ENCODE data around the gene G6PC3.

G6PC3 gene

GRCh38 chr17:44059101-44059892 is 11.2 kb upstream of the G6PC3 start:
- no peak for DNase-seq (ENCODE audit: low spot score)

- no peak for DNase-seq (ENCODE audit: low spot score)
Measured at GRCh38 chr17:44061446-44061845, 9.1 kb upstream of the G6PC3 start.

GRCh38 chr17:44062871-44063270 is 7.7 kb upstream of the G6PC3 start:
- DNase-seq (ENCODE audit: low spot score): no peak

- no peak for DNase-seq (ENCODE audit: low spot score)
Measured at GRCh38 chr17:44063704-44064639, 6.6 kb upstream of the G6PC3 start.

GRCh38 chr17:44065668-44066203 is 4.8 kb upstream of the G6PC3 start:
- DNase-seq (ENCODE audit: low spot score): no peak

GRCh38 chr17:44066204-44066930 is 4.2 kb upstream of the G6PC3 start, which contains the start of gene LSM12:
LSM12 (minus strand) TSS chr17:44066671; CDS start chr17:44066587, 84 bp downstream.
- peak; percentile 89 for DNase-seq (ENCODE audit: low spot score)

- no peak for DNase-seq (ENCODE audit: low spot score)
Measured at GRCh38 chr17:44067545-44067940, 3.0 kb upstream of the G6PC3 start.

GRCh38 chr17:44069974-44070454 is 521 bp upstream of the G6PC3 start:
- DNase-seq (ENCODE audit: low spot score): peak; percentile 43

- no peak for DNase-seq (ENCODE audit: low spot score)
Measured at GRCh38 chr17:44071198-44071520, 624 bp downstream of the G6PC3 start.

- DNase-seq (ENCODE audit: low spot score): no peak
Measured at GRCh38 chr17:44071772-44072171, 1.2 kb downstream of the G6PC3 start.

GRCh38 chr17:44074231-44074910 is 3.8 kb downstream of the G6PC3 start:
- no peak for DNase-seq (ENCODE audit: low spot score)

GRCh38 chr17:44074911-44075285 is 4.4 kb downstream of the G6PC3 start:
- no peak for DNase-seq (ENCODE audit: low spot score)

GRCh38 chr17:44075598-44076293 is 5.2 kb downstream of the G6PC3 start:
- no peak for DNase-seq (ENCODE audit: low spot score)

GRCh38 chr17:44076716-44077594 is 6.4 kb downstream of the G6PC3 start:
- DNase-seq (ENCODE audit: low spot score): no peak

GRCh38 chr17:44077595-44077909 is 7.0 kb downstream of the G6PC3 start:
- no peak for DNase-seq (ENCODE audit: low spot score)

- DNase-seq (ENCODE audit: low spot score): no peak
Measured at GRCh38 chr17:44078412-44078811, 7.9 kb downstream of the G6PC3 start.

- DNase-seq (ENCODE audit: low spot score): no peak
Measured at GRCh38 chr17:44079877-44080821, 9.6 kb downstream of the G6PC3 start.

GRCh38 chr17:44081681-44082080 is 11.1 kb downstream of the G6PC3 start:
- DNase-seq (ENCODE audit: low spot score): no peak
